A673 (cell line): ENCODE data around the gene AK2.

Source experiments
- EZH2 ChIP-seq: fragments of 200-600 bp; sonication (generic); IDR thresholded peaks from 2 replicates; pipeline ENCODE4 v1.6.1; 2017; ENCODE audit warnings: borderline replicate concordance, low read depth, mild to moderate bottlenecking, mixed read lengths, antibody characterized with exemption, low read length; ENCODE audit not compliant: poor library complexity, severe bottlenecking
- TF ChIP-seq, protein P1 (sequence below): fragments of 300-800, 200-600 bp; sonication (generic); conservative IDR thresholded peaks from 2 replicates; pipeline ENCODE4 v1.5.1; 2017; ENCODE audit warnings: low read depth, mild to moderate bottlenecking, antibody characterized with exemption, low read length, moderate library complexity, mixed read lengths

DNA sequence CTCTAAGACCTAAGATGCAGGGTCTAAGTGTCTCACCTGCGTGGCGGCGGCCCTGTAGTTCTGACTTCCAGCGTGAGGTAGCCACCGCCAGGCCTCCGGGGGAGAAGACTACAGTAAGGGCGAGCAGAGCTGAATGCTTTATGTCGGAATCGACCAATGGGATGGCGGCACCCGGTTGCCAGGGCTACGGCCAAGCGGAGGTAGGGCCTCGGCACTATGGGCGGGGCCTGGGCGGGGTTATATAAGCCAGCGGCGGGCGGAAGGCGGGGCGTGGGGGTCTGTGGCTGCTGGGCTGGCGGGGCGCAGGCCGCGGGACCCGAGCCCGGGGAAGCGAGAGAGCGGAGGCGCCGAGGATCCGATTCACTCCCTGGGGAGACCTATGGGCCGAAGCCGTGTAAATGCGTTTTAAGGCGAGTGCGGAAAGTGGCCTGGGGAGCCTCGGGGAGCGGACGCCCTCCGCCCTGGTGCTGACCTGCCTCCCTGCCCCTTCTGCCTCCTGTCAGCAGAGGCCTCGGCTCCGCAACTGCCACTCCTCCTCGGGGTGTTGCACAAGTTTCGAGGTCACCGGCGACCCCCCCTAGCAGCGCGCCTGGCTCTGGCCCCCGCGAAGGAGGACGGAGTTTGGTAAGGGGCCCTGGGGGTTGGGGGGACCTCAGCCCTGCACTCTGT lies 44.3 kb upstream of the AK2 start, which contains the start of gene AZIN2:
- TF ChIP-seq, protein P1, sequence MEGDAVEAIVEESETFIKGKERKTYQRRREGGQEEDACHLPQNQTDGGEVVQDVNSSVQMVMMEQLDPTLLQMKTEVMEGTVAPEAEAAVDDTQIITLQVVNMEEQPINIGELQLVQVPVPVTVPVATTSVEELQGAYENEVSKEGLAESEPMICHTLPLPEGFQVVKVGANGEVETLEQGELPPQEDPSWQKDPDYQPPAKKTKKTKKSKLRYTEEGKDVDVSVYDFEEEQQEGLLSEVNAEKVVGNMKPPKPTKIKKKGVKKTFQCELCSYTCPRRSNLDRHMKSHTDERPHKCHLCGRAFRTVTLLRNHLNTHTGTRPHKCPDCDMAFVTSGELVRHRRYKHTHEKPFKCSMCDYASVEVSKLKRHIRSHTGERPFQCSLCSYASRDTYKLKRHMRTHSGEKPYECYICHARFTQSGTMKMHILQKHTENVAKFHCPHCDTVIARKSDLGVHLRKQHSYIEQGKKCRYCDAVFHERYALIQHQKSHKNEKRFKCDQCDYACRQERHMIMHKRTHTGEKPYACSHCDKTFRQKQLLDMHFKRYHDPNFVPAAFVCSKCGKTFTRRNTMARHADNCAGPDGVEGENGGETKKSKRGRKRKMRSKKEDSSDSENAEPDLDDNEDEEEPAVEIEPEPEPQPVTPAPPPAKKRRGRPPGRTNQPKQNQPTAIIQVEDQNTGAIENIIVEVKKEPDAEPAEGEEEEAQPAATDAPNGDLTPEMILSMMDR, result no peak
- no peak for TF ChIP-seq EZH2
